Activated T-helper 17 cell treated with anti-CD3 and anti-CD28 coated beads, Interleukin-2, amount 50 U/mL, for 72 hours (primary cell): Measurements from ENCODE around the gene GREB1. TPM values are rescaled to one million over a fixed set of nuclear protein-coding genes. Genes with fewer than 3 reads are reported as not detected.

Source experiments
- ATAC-seq: fragments of 150-1000 bp; cut with Tn5 transposase; replicated peaks from 2 replicates; pipeline ENCODE4 v1.10.0; 2021; ENCODE audit warnings: mild to moderate bottlenecking, moderate library complexity
- H3K27ac Mint-ChIP-seq: one replicate; pipeline ENCODE4 v1.8.0; 2022; ENCODE audit warnings: mixed read lengths
- H3K27me3 Mint-ChIP-seq: one replicate; pipeline ENCODE4 v1.8.0; 2022; ENCODE audit warnings: mixed read lengths
- H3K36me3 Mint-ChIP-seq: one replicate; pipeline ENCODE4 v1.8.0; 2022; ENCODE audit warnings: low read depth, mild to moderate bottlenecking, mixed read lengths
- H3K4me1 Mint-ChIP-seq: one replicate; pipeline ENCODE4 v1.8.0; 2022; ENCODE audit warnings: mixed read lengths
- H3K4me3 Mint-ChIP-seq: one replicate; pipeline ENCODE4 v1.8.0; 2022; ENCODE audit warnings: mild to moderate bottlenecking, mixed read lengths
- H3K9me3 Mint-ChIP-seq: one replicate; pipeline ENCODE4 v1.8.0; 2022; ENCODE audit warnings: mixed read lengths
- total RNA-seq, 2 donors: library from RNA; stranded (reverse); gene quantifications; one replicate each; pipeline ENCODE4 v1.2.3, GENCODE V29; 2022

The GREB1 gene
- total RNA-seq, 2 donors from 2014 or later = 0.95 to 1.0 TPM

DNA sequence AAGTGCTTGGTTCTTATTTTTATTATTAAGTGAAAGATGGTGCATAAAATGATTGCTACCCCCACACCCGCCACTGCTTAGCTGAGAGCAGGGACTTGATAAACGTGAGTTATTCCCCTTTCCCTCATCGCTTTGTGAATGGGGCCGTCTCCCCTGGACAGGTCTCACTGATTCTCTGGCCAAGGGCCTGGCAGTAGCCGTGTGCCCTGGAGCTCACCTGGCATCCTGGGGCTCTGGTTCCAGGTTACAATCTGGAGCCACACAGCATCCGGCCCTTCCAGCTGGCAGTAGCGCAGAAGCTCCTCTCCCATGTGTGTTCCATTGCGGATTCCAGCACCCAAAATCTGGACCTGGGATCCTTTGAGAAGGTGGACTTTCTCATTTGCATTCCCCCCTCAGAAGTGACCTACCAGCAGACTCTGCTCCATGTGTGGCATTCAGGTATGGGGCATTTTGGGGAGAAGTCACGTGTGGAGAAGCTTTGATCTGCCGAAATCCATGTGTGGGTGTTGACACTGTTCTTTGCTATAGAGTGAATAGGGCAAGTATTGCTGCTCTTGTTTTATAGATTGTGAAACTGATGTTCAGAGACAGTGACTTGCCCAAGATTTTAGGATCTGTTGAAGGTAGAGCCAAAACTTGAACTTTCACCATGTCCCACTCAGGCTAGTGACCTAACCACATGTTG, 63.8 kb downstream of the GREB1 start:
- H3K36me3 Mint-ChIP-seq = no peaks in the 10 kb centered on the region
- no peaks in the 10 kb centered on the region for H3K4me1 Mint-ChIP-seq
- no peaks in the 10 kb centered on the region for H3K9me3 Mint-ChIP-seq
- H3K27ac Mint-ChIP-seq = no peak overlapping the region
- peaks cover 11% of the 10 kb centered on the region for H3K27me3 Mint-ChIP-seq
- no peak overlapping the region for H3K4me3 Mint-ChIP-seq
- ATAC-seq = no peak

DNA sequence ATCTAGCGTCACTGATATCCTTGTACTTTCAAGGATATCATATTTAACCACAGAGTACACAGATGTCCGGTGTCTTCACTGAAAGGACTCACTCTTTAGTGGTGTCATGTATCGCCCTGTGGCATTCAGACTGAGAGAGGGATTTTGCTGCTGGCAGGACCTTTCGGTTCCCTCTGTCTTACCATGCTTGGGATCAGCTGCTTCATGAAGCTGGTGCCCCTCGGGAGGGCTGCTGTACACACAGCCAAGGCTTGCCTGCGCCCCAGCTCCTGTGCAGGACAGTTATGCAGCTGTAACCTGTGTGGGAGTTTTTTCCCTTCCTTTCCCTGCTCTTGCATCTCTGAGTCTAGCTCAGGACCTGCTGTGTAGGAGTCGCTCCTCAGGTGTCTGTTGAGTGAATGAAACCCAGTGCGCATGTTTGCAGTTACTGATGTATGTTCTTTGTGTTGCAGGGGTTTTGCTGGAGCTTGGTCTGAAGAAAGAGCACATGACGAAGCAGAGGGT, 64.4 kb downstream of the GREB1 start:
- Mint-ChIP-seq H3K4me1 (no peaks in the 10 kb centered on the region), H3K9me3 (no peaks in the 10 kb centered on the region), H3K27ac (no peak overlapping the region), H3K36me3 (no peaks in the 10 kb centered on the region), H3K4me3 (no peak overlapping the region), H3K27me3 (peaks cover 13% of the 10 kb centered on the region)
- peak; percentile 12 for ATAC-seq

DNA sequence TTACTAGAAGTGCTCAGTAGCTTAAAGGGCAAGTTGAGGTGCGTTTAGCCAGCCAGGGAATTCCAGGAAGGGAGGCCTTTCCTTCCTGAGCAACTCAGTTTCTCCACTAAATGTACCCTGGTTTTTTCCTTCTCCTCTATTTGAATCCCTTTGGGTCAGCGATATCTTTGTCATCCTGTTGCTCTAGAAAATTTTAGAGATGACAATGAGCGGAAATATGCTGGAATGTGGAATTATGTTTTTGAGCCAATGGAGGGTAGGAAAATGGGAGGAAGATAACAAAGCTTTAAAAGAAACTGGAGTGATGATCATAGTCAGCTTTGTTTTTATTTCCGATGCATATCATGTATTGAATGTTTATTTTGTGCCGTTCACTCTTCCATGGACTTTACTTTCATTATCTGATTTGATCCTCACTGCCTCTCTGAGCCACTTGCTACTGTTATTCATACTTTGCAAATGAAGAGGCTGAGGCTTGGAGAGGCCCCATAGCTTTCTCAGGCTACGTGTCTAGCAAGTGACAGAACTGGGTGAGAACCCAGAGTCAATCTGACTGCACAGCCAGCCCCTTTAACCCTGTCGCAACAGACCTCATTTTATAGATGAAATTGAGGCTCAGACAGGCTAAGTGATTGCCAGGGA, 68.8 kb downstream of the GREB1 start:
- no peak for ATAC-seq
- Mint-ChIP-seq H3K27me3 (peaks cover 7% of the 10 kb centered on the region), H3K27ac (no peak overlapping the region), H3K4me3 (no peak overlapping the region), H3K36me3 (no peaks in the 10 kb centered on the region), H3K9me3 (no peaks in the 10 kb centered on the region), H3K4me1 (no peaks in the 10 kb centered on the region)

DNA sequence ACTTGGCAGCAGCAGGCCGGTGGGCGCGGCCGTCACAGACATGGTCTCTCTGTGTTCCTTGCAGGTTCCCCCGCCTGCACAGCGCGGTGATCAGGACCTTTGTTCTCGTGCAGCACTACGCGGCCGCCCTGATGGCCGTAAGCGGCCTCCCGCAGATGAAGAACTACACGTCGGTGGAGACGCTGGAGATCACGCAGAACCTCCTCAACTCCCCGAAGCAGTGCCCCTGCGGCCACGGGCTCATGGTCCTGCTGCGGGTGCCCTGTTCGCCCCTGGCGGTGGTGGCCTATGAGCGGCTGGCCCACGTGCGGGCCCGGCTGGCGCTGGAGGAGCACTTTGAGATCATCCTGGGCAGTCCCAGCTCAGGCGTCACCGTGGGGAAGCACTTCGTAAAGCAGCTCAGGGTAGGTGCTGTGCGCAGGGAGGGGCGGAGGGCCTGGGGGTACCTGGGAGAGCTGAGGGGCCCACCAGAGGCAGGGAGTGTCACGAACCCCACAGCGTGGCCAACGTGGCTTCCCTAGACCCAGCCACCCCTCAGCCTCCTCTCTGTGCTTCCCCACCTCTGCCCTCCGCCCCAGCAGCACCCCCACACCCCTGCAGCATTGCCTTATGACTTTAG, 76.9 kb downstream of the GREB1 start:
- peaks cover 8% of the 10 kb centered on the region for H3K27me3 Mint-ChIP-seq
- no peaks in the 10 kb centered on the region for H3K4me1 Mint-ChIP-seq
- H3K9me3 Mint-ChIP-seq = no peaks in the 10 kb centered on the region
- no peak overlapping the region for H3K27ac Mint-ChIP-seq
- no peak for ATAC-seq
- no peak overlapping the region for H3K4me3 Mint-ChIP-seq
- no peaks in the 10 kb centered on the region for H3K36me3 Mint-ChIP-seq

DNA sequence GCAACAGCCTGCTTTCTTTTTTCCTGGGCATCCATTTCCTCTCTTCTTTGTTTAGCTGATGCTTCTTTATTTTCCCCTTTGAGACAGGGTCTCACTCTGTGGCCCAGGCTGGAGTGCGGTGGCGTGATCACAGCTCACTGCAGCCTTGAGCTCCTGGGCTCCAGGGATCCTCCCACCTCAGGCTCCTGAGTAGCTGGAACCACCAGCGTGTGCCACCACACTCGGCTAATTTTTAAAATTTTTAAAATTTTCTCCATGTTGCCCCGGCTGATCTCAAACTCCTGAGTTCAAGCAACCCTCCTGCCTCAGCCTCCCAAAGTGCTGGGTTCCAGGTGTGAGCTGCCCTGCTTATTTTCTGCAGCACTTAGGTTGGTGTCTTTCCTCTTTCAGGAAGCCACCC, 77.4 kb downstream of the GREB1 start:
- Mint-ChIP-seq H3K9me3 (no peaks in the 10 kb centered on the region), H3K27me3 (peaks cover 9% of the 10 kb centered on the region), H3K36me3 (no peaks in the 10 kb centered on the region), H3K4me3 (no peak overlapping the region), H3K27ac (no peak overlapping the region), H3K4me1 (no peaks in the 10 kb centered on the region)
- no peak for ATAC-seq

DNA sequence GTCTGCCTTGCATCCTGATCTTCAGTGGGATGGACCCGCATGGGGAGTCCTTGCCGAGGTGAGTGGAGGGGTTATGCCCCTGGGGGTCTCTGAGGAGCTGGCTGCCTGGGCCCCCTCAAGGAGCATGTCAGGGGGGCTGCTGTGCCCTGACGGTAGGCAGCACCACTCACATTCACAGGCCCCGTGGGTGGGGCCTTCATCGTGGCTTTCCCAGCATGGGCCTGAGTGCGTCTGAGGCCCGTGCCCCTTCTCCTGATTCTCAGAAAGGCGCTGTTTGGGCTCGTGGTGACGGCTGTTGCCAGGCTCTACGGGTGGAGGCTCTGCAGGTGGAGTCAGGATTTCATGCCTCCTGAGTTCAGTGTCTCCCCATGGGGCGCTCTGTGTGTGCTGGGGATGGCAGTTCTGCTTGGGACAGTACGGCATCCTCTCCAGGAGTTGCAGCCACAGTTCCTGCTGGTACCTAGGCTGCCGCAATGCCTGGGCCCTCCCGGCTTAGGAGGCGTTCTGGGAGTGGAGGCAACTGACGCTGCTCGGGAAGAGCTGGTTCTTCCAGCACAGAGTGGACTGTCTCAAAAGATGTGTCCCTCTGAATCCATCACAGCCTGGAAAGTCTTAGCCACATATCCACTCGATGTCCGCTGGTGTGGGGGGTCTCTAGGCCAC, 78.8 kb downstream of the GREB1 start:
- no peak overlapping the region for H3K27ac Mint-ChIP-seq
- no peak for ATAC-seq
- H3K4me3 Mint-ChIP-seq = no peak overlapping the region
- H3K27me3 Mint-ChIP-seq = peaks cover 11% of the 10 kb centered on the region
- H3K36me3 Mint-ChIP-seq = no peaks in the 10 kb centered on the region
- no peaks in the 10 kb centered on the region for H3K4me1 Mint-ChIP-seq
- no peaks in the 10 kb centered on the region for H3K9me3 Mint-ChIP-seq

DNA sequence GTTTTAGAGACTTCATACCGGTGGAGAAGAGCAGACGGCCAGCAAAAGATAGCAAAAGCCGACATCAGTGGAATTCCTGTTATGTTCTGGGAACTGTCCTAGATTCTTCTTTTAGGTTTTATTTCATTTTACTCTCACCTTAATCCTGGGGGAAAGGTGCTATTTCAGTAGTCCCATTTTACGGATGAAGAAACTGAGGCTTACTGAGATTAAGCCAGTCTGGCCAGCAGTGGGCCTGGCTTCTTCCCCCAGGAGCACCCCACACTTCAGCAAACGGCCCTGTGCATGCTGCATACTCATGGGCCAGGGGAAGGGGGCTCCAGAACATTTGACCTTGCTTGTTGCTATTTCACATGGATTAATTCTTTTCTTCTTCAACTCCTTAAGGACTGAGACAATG, 79.5 kb downstream of the GREB1 start:
- H3K27me3 Mint-ChIP-seq = peaks cover 11% of the 10 kb centered on the region
- H3K36me3 Mint-ChIP-seq = no peaks in the 10 kb centered on the region

DNA sequence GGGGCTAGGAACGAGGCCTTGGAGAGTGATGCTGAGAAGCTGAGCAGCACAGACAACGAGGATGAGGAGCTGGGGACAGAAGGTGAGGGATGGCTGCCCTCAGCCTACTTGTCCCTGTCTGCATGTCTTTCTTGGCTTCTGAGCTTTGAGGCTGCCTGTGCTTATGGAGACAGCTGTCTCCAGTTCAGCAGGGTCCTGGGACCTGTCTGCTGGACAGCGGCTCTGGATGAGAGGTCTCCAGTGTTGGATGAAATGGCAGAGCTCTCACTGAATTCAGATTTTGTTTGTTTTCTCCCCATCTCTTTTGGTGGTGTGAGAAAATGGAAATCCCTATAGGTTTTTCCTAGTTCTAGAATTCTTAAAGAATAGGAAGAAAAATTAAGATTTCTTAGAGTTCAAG, 81.4 kb downstream of the GREB1 start:
- Mint-ChIP-seq H3K36me3 (no peaks in the 10 kb centered on the region), H3K9me3 (no peaks in the 10 kb centered on the region), H3K27ac (no peak overlapping the region), H3K4me3 (no peak overlapping the region), H3K27me3 (peaks cover 11% of the 10 kb centered on the region), H3K4me1 (no peaks in the 10 kb centered on the region)
- no peak for ATAC-seq

More for the DNA sequence above, 79.5 kb downstream of the GREB1 start:
- H3K9me3 Mint-ChIP-seq = no peaks in the 10 kb centered on the region
- no peak overlapping the region for H3K4me3 Mint-ChIP-seq
- ATAC-seq = no peak
- H3K27ac Mint-ChIP-seq = no peak overlapping the region
- H3K4me1 Mint-ChIP-seq = no peaks in the 10 kb centered on the region

DNA sequence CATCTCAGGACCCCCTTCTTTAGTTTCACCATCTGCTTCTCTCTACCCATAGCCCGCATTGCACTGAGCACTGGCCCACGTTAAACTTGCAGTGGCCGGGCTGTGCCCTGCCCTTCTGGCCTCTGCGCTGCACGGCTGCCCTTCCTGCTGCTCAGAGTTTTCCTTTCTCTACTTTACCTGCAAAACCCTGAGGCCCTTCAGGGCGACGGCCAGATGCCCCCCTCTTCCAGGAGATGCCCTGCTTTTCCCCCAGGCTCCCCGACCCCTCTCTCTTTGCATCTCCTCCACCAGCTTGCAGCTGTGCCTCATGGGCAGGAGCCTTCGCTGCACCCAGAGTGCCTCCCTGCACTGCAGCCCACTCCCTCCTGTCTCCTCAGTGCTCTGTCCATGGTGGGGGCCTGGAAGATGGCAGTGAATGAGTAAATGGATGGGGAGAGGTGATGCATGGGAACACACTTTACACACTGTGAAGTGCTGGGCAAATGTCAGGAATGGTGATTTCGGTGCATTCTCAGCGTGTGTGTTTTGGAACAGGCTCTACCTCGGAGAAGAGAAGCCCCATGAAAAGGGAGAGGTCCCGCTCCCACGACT, 82.3 kb downstream of the GREB1 start:
- Mint-ChIP-seq H3K36me3 (no peaks in the 10 kb centered on the region), H3K9me3 (no peaks in the 10 kb centered on the region), H3K27me3 (peaks cover 11% of the 10 kb centered on the region), H3K4me3 (no peak overlapping the region), H3K27ac (no peak overlapping the region), H3K4me1 (no peaks in the 10 kb centered on the region)
- no peak for ATAC-seq

DNA sequence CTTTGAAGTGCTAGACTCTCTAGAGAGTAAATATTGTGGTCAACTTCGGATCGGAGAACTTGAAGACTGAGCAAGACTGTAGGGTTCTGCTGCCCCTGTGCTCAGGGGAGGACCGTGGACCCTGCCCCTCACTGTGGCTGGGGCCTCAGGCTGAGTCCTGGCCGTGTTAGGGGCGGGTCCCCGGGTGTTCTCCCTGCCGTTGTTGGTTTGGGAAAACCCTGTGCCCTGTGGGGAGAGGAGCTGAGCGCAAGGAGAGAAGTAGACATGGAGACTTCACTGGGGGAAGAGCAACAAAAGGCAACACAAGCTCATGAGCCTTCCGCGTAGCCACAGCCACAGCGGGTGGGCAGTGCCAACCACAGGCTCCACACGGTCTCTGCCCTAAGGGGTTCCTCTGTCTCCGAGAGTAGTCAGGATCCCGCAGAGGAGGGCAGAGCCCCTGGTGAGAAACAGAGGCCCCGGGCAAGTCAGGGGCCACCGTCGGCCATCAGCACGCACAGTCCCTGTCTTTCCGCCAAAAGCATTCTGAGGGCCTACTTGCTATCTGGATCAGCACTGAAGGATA, 83.1 kb downstream of the GREB1 start:
- Mint-ChIP-seq H3K36me3 (no peaks in the 10 kb centered on the region), H3K4me3 (no peak overlapping the region), H3K4me1 (no peaks in the 10 kb centered on the region), H3K27ac (no peak overlapping the region), H3K27me3 (peaks cover 7% of the 10 kb centered on the region), H3K9me3 (no peaks in the 10 kb centered on the region)
- ATAC-seq = no peak

DNA sequence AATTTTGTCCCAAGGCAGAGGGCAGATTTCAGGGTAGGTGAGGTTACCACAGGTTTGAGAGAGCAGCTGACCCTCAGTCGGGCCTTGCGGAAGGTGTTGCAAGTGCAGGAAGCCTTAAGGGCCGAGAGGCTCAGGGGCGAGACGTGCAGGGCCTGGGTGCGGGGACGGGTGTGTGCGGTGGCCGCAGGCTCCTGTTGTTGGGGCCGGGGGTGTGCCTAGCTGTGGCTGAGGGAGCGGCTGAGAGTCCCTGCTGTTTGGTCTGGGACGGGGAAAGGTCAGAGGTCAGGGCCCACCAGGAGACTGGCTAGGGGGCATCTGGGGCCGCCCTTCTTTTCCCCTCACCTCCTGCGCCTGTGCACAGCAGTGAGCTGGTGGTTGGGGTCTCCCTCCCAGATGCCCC, 83.7 kb downstream of the GREB1 start:
- no peaks in the 10 kb centered on the region for H3K4me1 Mint-ChIP-seq
- no peak overlapping the region for H3K27ac Mint-ChIP-seq
- no peak for ATAC-seq
- no peaks in the 10 kb centered on the region for H3K9me3 Mint-ChIP-seq
- H3K27me3 Mint-ChIP-seq = peaks cover 7% of the 10 kb centered on the region
- H3K36me3 Mint-ChIP-seq = no peaks in the 10 kb centered on the region
- no peak overlapping the region for H3K4me3 Mint-ChIP-seq

DNA sequence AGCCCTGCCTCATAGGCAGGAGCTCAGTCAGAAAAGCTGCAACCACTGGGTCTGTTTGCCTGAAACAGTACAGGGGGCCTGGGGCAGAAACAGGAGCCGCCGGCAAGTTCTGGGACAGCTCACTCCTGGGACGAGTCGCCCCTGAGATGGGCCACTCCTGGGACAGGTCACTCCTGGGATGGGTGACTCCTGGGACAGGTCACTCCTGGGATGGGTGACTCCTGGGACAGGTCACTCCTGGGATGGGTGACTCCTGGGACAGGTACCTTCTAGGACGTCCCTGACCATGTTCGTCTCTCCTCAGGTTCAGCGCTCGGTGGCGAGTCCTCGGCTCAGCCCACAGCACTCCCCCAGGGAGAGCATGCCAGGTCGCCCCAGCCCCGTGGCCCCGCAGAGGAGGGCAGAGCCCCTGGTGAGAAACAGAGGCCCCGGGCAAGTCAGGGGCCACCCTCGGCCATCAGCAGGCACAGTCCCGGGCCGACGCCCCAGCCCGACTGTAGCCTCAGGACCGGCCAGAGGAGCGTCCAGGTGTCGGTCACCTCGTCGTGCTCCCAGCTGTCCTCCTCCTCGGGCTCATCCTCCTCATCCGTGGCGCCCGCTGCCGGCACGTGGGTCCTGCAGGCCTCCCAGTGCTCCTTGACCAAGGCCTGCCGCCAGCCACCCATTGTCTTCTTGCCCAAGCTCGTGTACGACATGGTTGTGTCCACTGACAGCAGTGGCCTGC, 84.3 kb downstream of the GREB1 start:
- Mint-ChIP-seq H3K4me3 (no peak overlapping the region), H3K9me3 (no peaks in the 10 kb centered on the region), H3K27me3 (peaks cover 8% of the 10 kb centered on the region), H3K27ac (no peak overlapping the region), H3K4me1 (no peaks in the 10 kb centered on the region), H3K36me3 (no peaks in the 10 kb centered on the region)
- no peak for ATAC-seq

DNA sequence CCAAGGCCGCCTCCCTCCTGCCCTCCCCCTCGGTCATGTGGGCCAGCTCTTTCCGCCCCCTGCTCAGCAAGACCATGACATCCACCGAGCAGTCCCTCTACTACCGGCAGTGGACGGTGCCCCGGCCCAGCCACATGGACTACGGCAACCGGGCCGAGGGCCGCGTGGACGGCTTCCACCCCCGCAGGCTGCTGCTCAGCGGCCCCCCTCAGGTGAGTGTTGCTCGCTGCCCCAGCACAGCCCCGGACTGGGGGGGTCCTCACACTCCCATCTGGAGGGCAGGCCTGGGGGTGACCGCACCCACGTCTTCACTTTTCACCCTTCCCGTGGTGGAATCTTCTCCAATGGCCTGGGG, 84.8 kb downstream of the GREB1 start:
- peaks cover 11% of the 10 kb centered on the region for H3K27me3 Mint-ChIP-seq
- ATAC-seq = no peak
- no peaks in the 10 kb centered on the region for H3K9me3 Mint-ChIP-seq
- no peaks in the 10 kb centered on the region for H3K36me3 Mint-ChIP-seq
- no peaks in the 10 kb centered on the region for H3K4me1 Mint-ChIP-seq
- H3K27ac Mint-ChIP-seq = no peak overlapping the region
- H3K4me3 Mint-ChIP-seq = no peak overlapping the region

DNA sequence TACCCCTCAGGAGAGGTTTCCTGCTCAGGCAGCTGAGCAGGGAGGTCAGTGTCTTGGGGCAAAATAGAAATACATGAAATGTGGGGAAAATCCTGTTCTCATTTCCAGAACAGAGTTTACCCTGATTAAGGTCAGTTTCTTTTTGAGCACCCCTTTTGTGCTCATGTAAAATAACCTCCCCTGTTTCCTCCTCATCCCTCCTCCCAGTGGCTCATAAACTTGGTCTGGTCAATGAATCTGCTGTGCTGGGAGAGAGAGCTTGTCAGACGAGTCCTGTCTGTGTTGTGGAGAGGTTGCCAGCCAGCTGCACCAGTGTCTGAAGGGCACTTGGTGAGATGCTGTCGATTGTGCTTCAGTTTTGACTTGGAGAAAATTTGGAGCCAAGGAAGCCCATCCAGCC, 87.6 kb downstream of the GREB1 start:
- Mint-ChIP-seq H3K4me1 (no peaks in the 10 kb centered on the region), H3K27ac (no peak overlapping the region), H3K4me3 (no peak overlapping the region), H3K9me3 (no peaks in the 10 kb centered on the region), H3K27me3 (peaks cover 8% of the 10 kb centered on the region), H3K36me3 (no peaks in the 10 kb centered on the region)
- ATAC-seq = no peak
